ENCODE results near the gene LIN28B.

Gene LIN28B

DNA sequence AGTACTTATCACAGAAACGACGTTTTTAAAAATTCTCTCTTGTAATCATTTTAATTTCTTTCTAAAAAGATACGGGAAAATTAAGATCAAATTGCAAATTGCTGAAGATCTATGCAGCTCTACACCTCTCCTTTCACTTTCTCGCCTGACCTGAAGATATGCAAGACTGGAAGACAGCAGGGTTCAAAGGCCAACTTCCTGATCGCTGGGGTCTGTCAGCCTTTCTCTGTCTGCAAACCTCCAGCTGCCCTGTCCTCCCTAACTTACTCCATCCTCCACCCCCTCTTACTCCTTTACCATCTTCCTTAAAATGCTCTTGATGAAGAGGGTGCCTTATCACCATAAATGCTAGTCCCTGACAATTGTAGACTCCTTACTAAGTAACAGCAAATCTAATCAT, 159.2 kb downstream of the LIN28B start:
- DNase-seq, result no peak

DNA sequence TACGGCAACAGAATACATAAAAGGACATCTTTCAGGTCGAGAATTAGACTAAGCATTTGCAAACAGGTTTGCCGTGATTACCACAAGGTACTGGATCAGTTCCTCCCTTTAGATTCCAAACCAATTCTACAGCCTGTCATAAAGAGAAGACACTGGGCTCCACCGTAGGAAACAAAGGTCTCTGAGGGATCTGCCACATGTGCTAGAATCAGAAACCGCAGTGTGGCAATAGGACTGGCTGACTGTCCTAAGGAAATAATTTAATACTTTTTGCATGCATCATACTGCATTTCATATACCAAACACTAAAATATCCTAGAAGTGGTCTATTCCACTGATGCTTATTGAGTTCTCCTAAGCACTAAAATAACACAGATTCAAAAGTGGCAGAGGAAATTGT, 163.7 kb downstream of the LIN28B start:
- no peak for DNase-seq

DNA sequence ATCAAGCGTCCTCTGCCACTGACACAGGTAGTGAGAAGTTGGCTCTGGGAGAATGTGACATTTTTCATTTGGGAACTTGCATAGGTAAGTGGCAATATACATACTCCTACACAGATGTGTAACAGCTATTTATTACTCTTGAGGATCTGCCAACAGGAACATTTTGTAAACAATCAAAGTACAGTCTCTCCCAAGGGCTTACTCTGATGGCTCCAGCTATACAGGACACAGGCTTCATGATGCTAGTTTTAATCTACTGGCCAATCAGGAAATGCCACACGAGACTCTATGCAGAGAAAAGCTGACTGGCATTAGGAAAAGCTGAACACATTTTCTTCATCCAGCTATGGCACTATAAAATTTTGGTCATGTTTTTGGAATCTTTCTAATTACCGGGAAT, 165.1 kb downstream of the LIN28B start:
- DNase-seq, result no peak

DNA sequence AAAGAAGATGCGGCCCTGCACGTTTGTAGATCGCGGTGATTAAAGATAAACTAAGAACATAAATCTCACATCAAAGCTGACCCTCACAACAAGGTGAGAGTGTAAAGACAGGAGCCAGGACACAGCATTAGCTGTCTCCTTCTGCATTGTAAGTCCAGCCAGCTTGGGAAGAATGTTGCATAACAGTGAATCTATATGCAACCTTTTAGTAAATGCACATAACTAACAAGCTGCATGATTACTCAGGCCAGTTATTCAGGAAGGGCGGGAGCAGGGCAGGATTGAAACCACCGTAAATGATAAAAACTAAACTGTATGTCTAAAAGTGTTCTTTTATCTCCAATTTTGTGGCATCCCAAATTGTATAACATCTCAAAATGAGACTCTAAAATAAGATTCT, 165.8 kb downstream of the LIN28B start:
- no peak for DNase-seq

All from OCI-M1 (cell line).